NCI-H2029 treated with DMSO at 0.1 percent for 48 hours (cell line): ENCODE results near the gene TP73.

Experiments
- DNase-seq: peaks from one replicate; lab custom pipeline; 2025; lab: John Stamatoyannopoulos, UW

Gene TP73

DNA sequence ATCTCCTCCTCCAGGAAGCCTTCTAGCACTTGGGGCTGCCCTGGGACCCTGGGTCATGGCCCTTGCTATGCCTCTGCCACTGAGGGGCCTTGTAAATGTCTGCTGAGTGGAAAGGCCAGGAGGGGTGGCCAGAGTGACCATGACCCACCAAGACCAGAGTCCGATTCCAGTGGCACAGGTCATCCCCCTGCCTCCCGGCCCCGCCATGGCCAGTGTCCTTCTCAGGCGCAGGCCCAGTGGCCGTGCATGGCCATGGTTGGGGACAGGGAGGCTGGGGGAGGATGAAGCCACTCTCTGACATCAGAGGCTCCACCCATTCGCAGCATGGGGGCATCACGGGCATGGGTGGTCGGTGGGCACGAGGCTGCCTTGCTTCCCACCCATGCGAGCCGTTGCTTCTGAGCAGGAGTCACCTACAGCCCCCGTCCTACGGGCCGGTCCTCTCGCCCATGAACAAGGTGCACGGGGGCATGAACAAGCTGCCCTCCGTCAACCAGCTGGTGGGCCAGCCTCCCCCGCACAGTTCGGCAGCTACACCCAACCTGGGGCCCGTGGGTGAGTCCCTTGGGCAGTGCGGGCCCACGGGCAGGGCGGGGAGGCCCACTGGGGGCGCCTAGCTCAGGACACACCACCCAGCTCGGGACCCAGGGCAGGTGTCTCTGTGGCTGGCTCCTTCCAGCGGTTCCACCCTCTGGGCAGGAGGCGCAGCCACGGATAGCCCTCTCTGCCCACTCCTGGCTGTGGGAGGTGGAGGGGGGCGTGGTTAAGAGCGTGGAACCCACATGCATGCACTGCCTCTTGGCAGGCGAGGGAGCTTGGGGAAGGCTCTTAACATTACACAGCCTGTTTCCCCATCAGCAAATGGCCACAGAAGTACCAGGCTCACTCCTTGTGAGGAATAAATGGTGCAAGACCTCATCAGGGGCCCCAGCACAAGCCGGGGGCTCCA is 77.6 kb downstream of the TP73 start:
- no peak for DNase-seq

DNA sequence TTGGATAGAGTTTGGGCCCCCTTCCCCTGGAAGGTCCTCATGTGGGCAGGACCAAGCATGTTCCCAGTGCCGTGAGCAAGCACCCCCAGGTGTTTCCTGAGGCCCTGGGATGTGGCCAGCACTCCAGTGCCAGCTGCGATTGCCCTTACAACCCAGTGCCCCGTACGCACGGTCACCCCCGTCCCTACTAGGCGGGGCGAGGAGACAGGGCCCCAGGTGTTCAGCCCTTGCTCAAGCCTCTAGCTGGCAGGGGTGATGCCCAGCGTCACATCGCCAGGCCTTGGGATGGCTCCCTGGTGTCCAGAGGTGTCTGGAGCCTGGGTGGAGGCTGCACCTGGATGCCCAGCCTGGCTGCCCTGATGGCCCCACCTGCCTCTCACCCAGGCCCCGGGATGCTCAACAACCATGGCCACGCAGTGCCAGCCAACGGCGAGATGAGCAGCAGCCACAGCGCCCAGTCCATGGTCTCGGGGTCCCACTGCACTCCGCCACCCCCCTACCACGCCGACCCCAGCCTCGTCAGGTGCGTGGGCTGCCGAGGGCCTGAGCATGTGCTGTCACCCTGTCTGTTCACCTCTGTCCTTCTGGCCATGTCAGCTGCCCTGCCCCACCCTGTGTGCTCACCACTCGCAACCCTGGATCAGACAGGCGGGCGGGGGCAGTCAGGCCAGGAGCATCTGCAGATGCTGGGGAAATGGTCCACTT is 78.4 kb downstream of the TP73 start:
- no peak for DNase-seq

DNA sequence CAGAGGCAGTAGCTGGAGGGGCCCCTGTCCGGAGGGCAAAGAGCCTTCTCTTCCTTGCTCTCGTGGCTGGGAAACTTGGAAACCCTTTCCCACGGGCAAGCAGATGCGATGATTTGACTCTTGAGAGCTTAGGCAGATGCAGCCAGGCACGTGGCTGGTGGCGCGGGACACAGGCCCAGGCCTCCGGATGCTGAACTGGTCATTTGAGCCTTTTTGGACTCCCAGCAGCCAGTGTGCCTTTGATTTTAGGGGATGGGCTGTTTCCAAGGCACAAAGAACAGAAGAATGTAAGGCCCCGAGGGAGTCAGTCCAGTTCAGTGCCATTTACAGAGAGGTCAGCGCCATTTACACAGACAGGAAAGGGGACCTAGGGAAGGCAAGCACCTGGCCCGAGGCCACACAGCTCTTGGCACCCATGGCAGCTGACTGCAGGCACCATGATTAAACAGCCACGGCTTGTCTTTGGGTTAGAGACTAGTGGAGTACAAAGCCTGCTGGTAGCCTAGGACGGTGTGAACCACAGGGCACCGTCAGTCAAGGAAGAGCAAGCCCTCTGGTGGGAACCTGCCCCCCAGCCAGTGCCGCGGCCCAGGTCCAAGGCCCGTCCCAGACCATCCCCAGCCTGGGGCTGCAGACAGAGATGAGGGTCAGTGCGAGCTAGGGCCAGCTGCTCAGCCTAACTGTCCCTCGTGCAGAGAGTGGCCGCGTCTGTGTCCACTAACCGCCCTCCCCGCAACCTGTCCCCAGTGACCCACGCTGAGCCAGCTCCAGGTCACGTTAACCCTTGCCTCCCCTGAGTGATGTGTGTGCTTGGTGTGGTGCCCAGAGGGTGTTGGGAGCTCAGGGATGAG is 79.5 kb downstream of the TP73 start:
- DNase-seq = no peak

DNA sequence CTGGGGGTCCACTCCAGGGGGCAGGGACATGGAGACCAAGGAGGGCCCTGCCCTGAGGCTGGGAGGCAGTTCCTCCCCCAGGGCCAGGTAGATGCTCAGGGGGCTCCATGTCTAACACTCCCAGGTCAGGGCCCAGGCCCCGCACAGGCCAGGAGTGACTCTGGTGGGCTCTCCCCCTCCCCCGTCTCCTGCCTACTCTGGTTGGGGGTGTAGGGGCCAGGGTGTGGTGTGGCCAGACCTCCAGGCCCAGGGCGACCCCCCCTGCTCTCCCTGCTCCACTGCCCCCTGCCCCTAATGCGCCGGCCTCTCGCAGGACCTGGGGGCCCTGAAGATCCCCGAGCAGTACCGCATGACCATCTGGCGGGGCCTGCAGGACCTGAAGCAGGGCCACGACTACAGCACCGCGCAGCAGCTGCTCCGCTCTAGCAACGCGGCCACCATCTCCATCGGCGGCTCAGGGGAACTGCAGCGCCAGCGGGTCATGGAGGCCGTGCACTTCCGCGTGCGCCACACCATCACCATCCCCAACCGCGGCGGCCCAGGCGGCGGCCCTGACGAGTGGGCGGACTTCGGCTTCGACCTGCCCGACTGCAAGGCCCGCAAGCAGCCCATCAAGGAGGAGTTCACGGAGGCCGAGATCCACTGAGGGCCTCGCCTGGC is 80.2 kb downstream of the TP73 start:
- DNase-seq = no peak

DNA sequence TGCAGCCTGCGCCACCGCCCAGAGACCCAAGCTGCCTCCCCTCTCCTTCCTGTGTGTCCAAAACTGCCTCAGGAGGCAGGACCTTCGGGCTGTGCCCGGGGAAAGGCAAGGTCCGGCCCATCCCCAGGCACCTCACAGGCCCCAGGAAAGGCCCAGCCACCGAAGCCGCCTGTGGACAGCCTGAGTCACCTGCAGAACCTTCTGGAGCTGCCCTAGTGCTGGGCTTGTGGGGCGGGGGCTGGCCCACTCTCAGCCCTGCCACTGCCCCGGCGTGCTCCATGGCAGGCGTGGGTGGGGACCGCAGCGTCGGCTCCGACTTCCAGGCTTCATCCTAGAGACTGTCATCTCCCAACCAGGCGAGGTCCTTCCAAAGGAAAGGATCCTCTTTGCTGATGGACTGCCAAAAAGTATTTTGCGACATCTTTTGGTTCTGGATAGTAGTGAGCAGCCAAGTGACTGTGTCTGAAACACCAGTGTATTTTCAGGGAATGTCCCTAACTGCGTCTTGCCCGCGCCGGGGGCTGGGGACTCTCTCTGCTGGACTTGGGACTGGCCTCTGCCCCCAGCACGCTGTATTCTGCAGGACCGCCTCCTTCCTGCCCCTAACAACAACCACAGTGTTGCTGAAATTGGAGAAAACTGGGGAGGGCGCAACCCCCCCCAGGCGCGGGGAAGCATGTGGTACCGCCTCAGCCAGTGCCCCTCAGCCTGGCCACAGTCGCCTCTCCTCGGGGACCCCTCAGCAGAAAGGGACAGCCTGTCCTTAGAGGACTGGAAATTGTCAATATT is 81.0 kb downstream of the TP73 start:
- no peak for DNase-seq

DNA sequence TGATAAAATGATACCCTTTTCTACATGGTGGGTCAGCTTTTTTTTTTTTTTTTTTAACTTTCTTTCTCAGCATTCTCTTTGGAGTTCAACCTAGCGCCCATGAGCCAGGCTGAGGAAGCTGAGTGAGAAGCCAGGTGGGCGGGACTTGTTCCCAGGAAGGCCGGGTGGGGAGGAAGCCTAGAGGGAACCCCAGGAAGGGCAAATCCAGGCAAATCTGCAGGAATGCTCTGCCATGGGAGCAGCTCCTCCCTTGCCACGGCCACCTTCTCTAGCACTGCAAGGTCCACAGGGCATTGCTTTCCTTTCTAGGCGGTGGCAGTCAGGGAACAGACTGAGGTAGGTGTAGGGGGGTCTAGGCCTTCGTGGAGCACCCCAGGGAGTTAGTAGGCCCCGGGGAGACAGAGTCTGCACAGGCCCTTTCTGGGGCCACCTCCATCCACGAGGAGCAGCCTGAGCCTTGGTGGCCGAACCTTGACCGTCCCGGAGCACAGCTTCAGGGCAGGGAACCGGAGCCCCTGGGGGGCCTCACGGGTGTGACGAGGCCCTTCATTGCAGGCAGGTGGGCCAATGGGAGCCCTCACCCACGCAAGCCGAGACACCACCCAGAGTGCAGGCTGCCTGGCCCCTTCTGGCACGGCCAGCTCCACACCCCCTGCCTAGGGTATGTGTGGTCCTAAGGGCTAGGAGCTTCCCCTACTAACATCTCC is 81.7 kb downstream of the TP73 start:
- no peak for DNase-seq

DNA sequence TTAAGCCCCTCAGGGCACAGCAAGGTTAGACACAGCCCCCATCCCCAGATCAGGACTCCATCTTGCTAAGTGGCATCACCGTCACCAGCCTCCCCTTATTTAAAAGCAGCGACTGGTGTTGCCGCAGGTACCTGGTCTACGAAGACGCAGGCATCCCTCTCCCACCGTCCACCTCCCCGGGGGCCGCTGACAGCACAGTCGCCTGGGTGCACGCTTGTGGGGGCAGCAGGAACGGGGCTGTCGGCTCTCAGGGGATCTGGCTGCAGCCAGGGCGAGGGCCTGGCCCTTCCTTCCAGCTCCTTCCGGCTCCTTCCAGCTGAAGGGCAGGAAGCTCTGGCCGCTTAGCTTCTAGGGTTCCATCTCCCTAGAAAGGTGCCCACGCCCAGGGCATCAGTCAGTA is 82.3 kb downstream of the TP73 start:
- no peak for DNase-seq

DNA sequence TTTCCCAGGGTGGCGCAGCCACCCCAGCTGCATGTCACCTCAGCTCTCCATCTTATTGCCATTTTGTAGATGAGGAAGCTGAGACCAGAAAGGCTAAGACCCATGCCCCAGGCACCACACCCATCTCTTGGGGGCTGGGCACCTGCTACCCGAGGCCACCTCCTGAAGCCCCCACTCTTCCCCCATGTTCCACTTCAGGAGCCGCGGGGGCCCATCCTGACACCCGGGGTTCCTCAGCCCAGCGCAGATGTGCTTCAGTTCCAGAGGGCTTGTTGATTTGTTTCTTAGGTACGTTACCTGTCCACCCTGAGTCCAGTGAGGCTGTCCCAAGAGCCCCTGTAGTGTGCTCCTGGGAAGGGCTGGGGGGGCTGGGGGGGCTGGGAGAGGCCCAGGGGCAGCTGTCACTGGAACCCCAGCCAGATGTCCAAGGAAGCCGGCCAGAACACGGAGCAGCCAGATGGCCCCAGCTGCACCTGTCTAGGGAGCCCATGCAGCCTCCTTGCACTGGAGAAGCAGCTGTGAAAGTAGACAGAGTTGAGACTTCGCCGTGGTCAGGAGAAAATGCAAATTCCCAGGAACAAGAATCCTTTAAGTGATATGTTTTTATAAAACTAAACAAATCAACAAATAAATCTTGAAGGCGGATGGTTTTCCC is 82.8 kb downstream of the TP73 start:
- no peak for DNase-seq

DNA sequence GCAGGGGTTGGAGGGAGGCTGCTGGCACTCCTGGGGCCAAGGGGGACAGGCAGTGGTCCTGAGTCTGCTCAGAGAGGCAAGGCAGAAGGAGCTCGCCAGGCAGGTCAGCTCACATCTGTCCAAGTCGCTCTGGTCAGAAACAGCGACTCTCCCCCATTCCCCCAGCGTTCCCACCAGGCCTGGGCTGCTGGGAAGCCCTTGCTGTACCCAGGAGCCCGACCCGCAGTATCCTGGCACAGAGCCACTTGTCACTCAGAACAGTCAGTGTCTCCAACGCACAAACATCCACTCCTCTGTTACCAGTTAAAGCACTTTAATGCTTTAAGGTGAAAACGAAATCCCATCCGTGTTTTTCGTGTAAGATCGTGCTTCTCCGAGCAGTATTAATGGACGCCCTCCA is 83.4 kb downstream of the TP73 start:
- DNase-seq = no peak

DNA sequence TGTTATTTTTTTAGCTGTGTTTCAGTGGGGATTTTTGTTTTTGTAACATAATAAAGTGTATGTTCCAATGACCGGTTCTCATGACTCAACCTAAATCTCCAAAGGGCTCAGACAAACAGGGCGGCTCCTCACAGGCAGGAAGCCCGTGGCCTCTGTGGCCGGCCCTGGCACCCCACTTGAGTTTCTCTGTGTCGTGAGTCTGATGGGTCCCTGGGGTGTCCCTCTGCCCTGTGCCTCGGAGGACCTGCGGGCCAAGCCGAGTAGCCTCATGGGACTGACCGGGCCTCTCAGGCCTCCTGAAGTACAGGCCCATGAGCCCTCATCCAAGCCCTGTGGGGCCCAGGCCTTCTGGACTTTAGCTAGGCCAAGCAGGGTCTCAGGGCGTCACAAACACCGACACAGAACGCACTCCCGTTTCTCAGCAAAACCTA is 83.8 kb downstream of the TP73 start:
- no peak for DNase-seq

DNA sequence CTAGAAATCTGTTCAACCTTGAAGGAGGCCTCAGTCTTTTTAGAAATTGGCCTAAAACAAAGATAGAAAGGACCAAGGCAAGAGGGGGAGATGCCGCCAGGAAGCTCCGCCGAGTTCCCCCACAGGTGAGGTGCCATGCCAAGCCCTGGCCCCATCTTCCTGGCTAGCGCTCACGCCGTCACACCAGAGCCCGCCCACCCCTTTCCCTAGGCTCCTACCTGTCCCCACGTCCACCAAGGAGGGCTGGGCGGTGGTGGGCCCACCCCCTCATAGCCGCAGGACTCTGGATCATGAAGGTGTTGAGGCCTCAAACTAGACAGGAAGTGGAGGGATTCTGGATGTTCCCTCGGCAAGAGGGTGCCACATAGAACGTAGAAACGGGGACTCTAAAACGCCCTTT is 84.4 kb downstream of the TP73 start:
- DNase-seq = no peak

DNA sequence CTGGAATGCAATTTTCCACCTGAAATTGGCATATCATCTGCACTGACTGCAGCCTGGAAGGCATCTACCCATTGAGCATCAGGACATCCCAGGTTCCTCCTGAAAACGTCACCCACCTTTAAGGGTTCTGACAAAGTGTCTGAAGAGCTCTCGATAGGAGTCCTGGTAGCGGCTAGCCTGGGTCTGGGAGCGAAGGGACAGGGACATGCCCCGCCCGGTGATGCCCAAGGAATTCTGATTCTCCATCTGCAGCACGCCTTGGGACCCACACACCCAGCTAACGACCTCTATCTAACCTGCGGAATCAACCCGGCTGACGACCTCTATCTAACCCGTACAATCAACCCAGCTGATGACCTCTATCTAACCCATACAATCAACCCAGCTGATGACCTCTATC is 86.6 kb downstream of the TP73 start:
- DNase-seq = no peak

DNA sequence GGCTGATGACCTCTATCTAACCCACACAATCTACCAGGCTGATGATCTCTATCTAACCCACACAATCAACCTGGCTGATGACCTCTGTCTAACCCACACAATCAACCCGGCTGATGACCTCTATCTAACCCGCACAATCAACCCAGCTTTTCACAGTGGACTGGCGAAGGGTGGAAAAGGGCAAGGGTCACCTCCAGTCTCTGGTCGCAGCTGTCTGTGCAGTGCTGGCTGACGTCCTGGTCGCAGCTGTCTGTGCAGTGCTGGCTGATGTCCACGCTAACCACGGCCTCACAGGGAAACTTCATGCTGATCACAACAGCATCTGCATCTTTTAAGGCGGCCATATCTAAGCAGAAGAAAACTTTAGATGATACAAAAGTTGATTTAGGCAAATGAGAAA is 87.7 kb downstream of the TP73 start:
- no peak for DNase-seq

DNA sequence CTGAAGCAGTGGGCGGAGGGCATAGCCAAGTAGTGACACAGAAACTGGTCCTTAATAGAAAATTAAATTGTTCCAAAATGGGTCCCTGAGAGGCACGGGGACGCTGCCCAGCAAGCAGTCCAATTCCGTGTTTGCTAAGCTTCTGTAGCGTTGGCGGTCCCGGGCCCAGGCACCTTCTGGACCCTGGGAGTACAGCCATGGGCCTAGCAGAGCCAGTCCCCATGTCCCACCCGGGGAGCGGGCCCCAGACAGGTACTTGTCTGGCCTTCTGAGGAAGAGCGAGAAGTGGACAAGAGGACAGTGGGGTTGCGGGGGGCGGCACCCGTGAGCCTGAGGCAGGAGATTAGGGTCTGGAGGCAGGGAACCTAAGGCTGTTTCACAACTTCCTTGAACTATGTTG is 88.4 kb downstream of the TP73 start:
- no peak for DNase-seq

DNA sequence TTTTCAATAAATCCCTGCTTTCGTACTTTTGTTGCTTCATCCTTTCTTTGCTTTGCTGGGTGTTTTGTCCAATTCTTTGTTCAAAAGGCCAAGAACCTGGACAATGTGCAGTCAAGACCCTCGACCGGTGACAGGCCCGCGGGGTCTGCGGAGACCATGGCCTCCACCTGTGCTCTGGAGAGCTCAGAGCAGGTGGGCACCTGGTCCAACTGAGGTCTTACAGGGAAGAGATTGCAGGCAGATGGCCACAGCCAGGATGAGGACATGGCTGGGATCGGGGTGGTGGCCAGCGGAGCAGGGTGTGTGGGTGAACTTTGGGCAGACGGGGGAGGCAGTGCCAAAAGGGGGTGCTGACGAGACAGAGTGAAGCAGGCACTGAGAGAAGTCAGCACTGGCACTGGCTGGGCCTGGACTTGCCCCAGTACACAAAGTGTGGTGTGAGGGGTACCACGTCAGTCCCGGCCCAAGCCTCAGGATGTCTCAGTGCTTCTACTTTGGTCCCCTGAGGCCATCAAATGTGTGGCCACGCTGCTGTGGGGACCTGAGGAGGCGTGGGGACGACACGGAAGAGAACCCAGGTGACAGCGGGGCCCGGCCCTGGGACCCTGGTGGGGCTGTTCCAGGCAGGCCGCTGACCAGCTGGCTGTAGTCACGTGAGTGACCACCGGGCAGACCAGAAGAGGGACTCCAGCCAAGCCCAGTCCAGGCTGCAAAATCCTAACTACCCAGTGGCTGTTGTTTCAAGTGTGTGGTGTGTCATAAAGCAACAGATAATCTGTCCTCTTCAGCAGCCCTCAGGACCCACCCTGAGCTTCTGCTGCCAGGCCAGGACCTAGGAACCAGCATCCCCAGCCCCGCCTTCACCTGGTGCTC is 89.5 kb downstream of the TP73 start:
- no peak for DNase-seq

DNA sequence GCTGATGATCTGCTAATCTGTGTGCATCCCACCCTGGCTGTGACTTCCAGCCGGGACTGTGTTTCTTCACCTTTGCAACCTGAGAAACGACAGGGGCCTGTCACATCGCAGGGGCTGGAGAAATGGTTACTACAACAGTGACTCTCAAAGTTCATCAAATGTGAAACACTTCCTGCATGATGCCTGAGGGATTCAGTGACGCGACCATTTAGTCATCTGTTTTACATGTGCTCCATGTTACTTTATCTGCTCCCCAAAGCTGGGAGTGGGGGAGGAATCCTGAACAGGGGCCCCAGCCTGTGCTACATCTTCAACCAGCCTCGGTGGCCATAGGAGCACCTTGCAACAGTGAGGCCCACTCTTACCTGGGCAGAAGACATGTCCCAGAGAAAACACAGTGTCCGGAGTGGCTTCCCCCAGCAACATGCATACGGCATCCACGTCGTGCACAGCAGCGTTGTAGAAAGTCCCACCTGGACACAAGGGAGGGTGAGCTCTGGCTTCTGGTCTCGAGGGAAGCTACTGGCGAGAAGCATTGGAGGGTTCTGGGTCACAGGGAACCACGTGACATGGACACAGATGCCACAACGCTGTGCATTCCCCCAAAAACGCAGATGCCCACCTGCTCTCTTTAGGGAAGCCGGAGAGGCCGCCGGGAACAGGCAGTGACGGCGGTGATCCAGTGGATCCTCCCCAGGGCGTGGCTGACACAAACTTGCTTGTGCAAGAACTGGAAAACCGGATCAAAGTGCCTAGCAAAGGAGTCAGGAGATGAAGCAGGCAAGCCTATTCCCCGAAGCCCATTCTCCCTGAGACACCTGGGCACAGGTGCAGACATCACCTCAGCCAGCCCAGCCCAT is 90.4 kb downstream of the TP73 start:
- no peak for DNase-seq

DNA sequence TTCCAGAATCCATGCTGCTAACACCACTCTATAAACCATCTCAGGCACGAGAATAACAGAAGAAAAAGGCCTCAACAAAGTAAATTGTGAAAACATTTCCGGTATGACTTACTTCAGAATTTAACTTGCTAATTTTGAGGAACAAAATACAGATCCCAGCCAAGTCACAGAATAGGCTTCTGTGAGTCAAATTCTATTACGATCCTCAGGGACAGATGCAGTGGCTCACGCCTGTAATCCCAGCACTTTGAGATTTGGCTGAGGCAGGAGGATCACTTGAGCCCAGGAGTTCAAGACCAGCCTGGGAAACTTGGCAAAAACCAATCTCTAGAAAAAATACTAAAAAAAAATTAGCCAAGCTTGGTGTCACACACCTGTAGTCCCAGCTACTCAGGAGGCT is 91.1 kb downstream of the TP73 start:
- no peak for DNase-seq

DNA sequence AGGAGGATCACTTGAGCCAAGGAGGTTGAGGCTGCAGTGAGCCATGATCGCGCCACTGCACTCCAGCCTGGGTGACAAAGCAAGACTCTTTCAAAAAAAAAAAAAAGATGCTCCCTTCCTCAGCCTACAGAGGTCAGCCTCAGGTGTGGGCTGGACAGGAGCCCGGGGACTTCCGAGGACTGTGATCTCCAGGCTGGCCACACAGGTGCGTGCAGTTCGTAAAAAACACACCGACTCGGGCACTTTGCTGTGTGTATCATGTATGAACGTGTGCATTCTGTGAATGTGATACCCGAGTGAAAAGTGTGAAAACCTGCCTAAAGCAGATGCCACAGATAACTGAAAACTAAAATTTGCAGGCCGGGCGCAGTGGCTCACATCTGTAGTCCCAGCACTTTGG is 91.5 kb downstream of the TP73 start:
- no peak for DNase-seq
